ENCODE results near the gene COX19. TPM values are rescaled to one million over a fixed set of nuclear protein-coding genes. Genes with fewer than 3 reads are reported as not detected.
"Not testable (repeated sequence)": the region's sequence is repeated elsewhere in the genome, so short reads cannot be mapped to it uniquely, and the experiment has no call there.

The COX19 gene
- total RNA-seq, 4 donors from 2014 or later, result 8.6 to 30.2 (median 16.9) TPM

GRCh38 chr7:1001069-1001770 is 25.9 kb upstream of the COX19 start:
- H3K4me1 ChIP-seq, result peaks cover 0 to 13% (median 2%) of the 10 kb centered on the region in 4 donors
- DNase-seq, result not testable (repeated sequence)

DNA sequence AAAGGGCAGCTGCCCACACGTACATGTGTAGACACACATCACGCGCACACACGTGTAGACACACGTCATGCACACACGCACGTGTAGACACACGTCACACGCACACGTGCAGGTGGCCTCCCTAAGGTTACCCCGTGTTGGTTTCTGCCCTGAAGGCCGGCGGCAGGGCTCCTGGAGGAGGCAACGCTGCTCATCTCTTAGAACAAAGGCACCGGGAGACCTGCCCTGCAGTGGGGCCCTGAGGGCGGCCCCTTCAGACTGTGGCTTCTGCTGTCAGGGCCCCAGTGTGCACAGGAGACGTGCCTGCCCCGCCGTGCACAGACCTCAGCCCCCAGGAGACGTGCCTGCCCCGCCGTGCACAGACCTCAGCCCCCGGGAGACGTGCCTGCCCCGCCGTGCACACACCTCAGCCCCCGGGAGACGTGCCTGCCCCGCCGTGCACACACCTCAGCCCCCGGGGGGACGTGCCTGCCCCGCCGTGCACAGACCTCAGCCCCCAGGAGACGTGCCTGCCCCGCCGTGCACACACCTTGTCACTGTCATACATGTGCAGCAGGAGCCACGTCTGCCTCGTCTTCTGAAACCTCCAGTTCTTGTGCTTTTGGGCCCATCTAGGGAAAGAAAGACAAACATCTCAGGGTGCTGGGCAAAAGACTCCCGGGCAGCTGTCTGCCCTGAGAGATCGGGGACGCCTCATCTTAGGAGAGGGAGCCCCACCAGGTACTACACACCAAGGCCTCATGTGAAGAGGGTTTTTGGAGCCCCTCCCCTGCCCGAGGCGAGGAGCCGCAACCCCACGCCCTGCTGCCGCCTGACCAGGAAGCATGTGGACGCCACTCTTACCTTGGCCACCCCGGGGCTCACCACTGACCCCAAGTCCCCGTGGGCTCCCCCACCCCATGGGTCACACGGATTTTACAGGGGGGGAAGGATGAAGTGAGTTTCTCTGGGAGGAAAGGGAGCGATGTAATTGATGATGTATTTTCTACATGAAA is 24.9 kb upstream of the COX19 start:
- no peaks in the 10 kb centered on the region for H3K36me3 ChIP-seq
- WGBS, 2 donors (ENCODE audit: low coverage in 1 of 2), result 88% methylated on average over 45 of the region's 52 CpGs; no CpG with 5 or more reads in 1 of the 2 donors
- H3K27ac ChIP-seq, result no peak overlapping the region
- peaks cover 0 to 13% (median 2%) of the 10 kb centered on the region in 4 donors for H3K4me1 ChIP-seq
- intact Hi-C loops (cut with DNase I; ENCODE audit: low total_unique reads), result loop anchor here (10.0 kb wide), 1 partner anchor 165 kb away; the partner anchor contains the start of gene ZFAND2A
- H3K4me3 ChIP-seq, result no peak overlapping the region
- TF ChIP-seq POLR2AphosphoS5 (IDR thresholded peaks at IDR 0.05) (no peak), EP300 (IDR thresholded peaks at IDR 0.05; ENCODE audit: low read depth) (no peak), POLR2A (IDR thresholded peaks at IDR 0.05) (no peak)
- no peaks in the 10 kb centered on the region for H3K9me3 ChIP-seq
- H3K27me3 ChIP-seq, result no peaks in the 10 kb centered on the region
- in situ Hi-C loops (cut with MboI; ENCODE audit: low pct_ligation_motif_present in 1 of 4, low pct_unique_long_range_greater_than_20kb in 1 of 4, low sequenced_read_pairs in 3 of 4), result loop anchor here (10.0 to 25.0 kb wide), 4 partner anchors 65 to 165 kb away; partner anchors contain the start of gene ZFAND2A (in 3 of the 4)
- DNase-seq, result no peak

More at GRCh38 chr7:1001069-1001770, 25.9 kb upstream of the COX19 start:
- H3K36me3 ChIP-seq; H3K9me3 ChIP-seq; intact Hi-C loops (cut with DNase I; ENCODE audit: low total_unique reads); H3K27me3 ChIP-seq; H3K4me3 ChIP-seq; H3K27ac ChIP-seq; in situ Hi-C loops (cut with MboI; ENCODE audit: low pct_ligation_motif_present in 1 of 4, low pct_unique_long_range_greater_than_20kb in 1 of 4, low sequenced_read_pairs in 3 of 4): not testable (repeated sequence)
- 79% methylated on average over 12 of the region's 14 CpGs; no CpG with 5 or more reads in 1 of the 2 donors for WGBS, 2 donors (ENCODE audit: low coverage in 1 of 2)

DNA sequence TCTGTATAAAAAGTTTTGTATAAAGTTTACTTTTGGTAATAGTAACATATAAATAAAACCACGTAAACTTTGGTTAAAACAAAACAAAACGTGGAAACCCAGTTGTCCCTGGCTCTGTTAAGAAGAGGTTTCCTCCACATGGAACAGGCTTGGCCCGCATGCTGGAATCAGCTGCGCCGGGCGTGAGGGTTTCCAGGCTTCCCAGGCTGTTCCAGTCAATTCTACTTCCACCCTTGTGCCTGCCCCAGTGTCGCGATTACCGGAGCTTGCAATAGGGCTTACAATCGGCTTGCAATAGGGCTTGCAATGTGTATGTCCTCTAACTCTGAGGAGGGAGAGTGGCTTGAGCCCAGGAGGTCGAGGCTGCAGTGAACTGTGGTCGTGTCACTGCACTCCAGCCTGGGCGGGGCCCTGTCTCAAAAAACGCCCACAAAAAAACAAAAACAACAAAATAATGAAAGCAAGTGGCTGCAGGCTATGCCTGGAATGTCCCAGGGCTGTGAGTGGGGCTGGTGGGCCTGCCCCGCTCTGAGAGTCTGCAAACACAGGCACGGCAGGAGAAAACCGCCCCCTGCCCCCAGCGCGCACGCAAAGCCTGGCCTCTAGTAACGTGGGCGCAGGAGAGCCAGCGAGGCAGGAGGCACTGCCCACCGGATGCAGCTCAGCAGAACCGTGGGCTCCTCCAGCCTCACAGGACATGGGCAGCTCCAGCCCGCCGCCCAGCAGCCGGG is 24.0 kb upstream of the COX19 start:
- in situ Hi-C loops (cut with MboI; ENCODE audit: low pct_ligation_motif_present in 1 of 4, low pct_unique_long_range_greater_than_20kb in 1 of 4, low sequenced_read_pairs in 3 of 4) (loop anchor here (10.0 to 25.0 kb wide), 4 partner anchors 65 to 165 kb away; partner anchors contain the start of gene ZFAND2A (in 3 of the 4)), intact Hi-C loops (cut with DNase I; ENCODE audit: low total_unique reads) (loop anchor here (10.0 kb wide), 1 partner anchor 165 kb away; the partner anchor contains the start of gene ZFAND2A)
- H3K27ac ChIP-seq, result no peak overlapping the region
- 86 to 88% methylated on average over 6 to 28 of the region's 28 CpGs for WGBS, 2 donors (ENCODE audit: low coverage in 1 of 2)
- no peaks in the 10 kb centered on the region for H3K9me3 ChIP-seq
- no peaks in the 10 kb centered on the region for H3K36me3 ChIP-seq
- peaks cover 0 to 13% (median 2%) of the 10 kb centered on the region in 4 donors for H3K4me1 ChIP-seq
- TF ChIP-seq POLR2AphosphoS5 (IDR thresholded peaks at IDR 0.05) (no peak), EP300 (IDR thresholded peaks at IDR 0.05; ENCODE audit: low read depth) (no peak), POLR2A (IDR thresholded peaks at IDR 0.05) (no peak), CTCF (IDR thresholded peaks at IDR 0.05) (no peak)
- no peak overlapping the region for H3K4me3 ChIP-seq
- no peak for DNase-seq
- H3K27me3 ChIP-seq, result no peaks in the 10 kb centered on the region

- H3K27ac ChIP-seq, result peak overlapping the region in 2 of 4 donors; percentile 10 to 12
- intact Hi-C loops (cut with DNase I; ENCODE audit: low total_unique reads) (loop anchor here (10.0 kb wide), 1 partner anchor 167 kb away; the partner anchor contains the start of gene ZFAND2A), in situ Hi-C loops (cut with MboI; ENCODE audit: low pct_ligation_motif_present in 1 of 4, low pct_unique_long_range_greater_than_20kb in 1 of 4, low sequenced_read_pairs in 3 of 4) (loop anchor here (10.0 to 25.0 kb wide), 4 partner anchors 67 to 167 kb away; partner anchors contain the start of gene ZFAND2A (in 3 of the 4))
- 75 to 83% methylated on average over 1 to 34 of the region's 45 CpGs for WGBS, 2 donors (ENCODE audit: low coverage in 1 of 2)
- peaks cover 0 to 22% (median 7%) of the 10 kb centered on the region in 4 donors for H3K4me1 ChIP-seq
- H3K27me3 ChIP-seq, result no peaks in the 10 kb centered on the region
- no peaks in the 10 kb centered on the region for H3K9me3 ChIP-seq
- no peaks in the 10 kb centered on the region for H3K36me3 ChIP-seq
- TF ChIP-seq EP300 (IDR thresholded peaks at IDR 0.05; ENCODE audit: low read depth) (no peak), CTCF (IDR thresholded peaks at IDR 0.05) (no peak), POLR2AphosphoS5 (IDR thresholded peaks at IDR 0.05) (no peak), POLR2A (IDR thresholded peaks at IDR 0.05) (no peak)
- DNase-seq, result peak; percentile 60
- no peak overlapping the region for H3K4me3 ChIP-seq
These were observed 22.4 kb upstream of the COX19 start for GRCh38 chr7:997404-998395.
